SKM-1 (cell line): ENCODE data around the gene CARD9.
A peak's percentile ranks its signal among the peaks of the same experiment; 100 is the strongest.
"Not testable (repeated sequence)": the region's sequence is repeated elsewhere in the genome, so short reads cannot be mapped to it uniquely, and the experiment has no call there.

Experiments used
- DNase-seq: peaks from one replicate; lab custom pipeline; 2025; ENCODE audit not compliant: unreplicated experiment; lab: John Stamatoyannopoulos, UW

The CARD9 gene, protein sequence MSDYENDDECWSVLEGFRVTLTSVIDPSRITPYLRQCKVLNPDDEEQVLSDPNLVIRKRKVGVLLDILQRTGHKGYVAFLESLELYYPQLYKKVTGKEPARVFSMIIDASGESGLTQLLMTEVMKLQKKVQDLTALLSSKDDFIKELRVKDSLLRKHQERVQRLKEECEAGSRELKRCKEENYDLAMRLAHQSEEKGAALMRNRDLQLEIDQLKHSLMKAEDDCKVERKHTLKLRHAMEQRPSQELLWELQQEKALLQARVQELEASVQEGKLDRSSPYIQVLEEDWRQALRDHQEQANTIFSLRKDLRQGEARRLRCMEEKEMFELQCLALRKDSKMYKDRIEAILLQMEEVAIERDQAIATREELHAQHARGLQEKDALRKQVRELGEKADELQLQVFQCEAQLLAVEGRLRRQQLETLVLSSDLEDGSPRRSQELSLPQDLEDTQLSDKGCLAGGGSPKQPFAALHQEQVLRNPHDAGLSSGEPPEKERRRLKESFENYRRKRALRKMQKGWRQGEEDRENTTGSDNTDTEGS

GRCh38 chr9:136373300-136374182, at the start of gene CARD9:
Gene CARD9, minus strand, starts transcription at chr9:136373669. Its CDS starts 1,591 bp downstream, at chr9:136372078.
- DNase-seq, result peak; percentile 65

DNA sequence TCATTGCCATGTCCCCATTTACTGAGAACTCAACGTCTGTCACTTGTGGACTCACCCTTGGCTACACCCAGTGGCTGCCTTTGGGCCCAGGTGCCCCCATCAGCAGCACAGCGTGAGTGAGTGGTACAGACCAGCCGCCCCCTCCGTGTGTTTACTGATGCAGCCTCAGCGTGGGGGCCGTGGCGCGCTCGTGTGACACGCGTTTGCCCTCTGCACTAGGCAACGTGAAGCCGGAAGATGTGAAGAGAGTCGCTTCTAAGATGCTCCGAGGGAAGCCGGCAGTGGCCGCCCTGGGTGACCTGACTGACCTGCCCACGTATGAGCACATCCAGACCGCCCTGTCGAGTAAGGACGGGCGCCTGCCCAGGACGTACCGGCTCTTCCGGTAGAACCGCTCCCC, 49.4 kb upstream of the CARD9 start:
- DNase-seq, result no peak

- DNase-seq, result no peak
These were observed 48.3 kb upstream of the CARD9 start for GRCh38 chr9:136421791-136422190.

DNA sequence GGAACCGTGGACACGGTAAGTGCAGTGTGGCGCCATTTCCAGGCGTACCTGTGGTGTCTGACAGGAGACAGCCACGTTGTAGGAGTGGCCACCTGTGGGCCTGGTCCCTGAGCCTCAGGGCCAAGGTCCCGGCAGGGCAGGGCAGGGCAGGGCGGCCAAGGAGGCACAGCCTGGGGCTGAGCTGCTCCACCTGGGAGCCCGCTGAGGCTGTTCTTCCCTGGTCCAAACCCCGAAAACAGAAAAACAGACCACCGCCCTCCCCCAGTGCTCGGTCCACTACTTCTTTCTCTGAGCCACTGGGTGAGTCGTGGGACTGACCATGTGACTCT, 45.6 kb upstream of the CARD9 start:
- no peak for DNase-seq

- no peak for DNase-seq
These were observed 45.0 kb upstream of the CARD9 start for GRCh38 chr9:136418182-136419091.

DNA sequence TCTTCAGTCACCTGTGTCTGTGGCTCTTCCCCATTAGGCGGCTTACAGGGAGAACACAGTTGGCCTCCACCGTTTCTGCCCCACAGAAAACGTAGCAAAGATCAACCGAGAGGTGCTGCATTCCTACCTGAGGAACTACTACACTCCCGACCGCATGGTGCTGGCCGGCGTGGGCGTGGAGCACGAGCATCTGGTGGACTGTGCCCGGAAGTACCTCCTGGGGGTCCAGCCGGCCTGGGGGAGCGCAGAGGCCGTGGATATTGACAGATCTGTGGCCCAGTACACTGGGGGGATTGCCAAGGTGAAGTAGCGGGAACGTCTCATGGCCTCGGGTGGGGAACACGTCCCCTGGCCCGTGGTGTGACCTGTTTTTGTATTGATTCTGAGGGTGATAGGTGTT, 43.4 kb upstream of the CARD9 start:
- no peak for DNase-seq

- no peak for DNase-seq
These were observed 43.0 kb upstream of the CARD9 start for GRCh38 chr9:136416427-136416826.

- no peak for DNase-seq
These were observed 39.5 kb upstream of the CARD9 start for GRCh38 chr9:136412962-136413361.

DNA sequence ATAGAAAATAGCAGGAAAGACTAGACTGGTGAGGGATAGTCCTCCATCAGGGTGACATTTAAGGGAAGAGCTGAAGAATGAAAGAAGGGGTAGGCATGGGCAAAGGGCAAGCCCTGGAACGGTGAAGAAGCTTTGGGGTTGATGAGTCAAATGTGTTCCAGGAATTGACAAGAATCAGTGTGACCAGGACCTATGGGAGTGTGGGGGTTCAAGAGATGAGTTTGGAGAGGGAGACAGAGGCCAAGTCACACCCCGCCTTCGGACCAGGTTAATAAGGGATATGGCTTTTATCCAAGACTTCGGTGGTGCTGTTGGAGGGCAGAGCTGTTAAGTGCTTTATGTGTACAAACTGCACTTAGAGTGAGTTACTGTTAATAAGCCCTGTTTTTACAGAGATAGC, 37.9 kb upstream of the CARD9 start:
- no peak for DNase-seq

DNA sequence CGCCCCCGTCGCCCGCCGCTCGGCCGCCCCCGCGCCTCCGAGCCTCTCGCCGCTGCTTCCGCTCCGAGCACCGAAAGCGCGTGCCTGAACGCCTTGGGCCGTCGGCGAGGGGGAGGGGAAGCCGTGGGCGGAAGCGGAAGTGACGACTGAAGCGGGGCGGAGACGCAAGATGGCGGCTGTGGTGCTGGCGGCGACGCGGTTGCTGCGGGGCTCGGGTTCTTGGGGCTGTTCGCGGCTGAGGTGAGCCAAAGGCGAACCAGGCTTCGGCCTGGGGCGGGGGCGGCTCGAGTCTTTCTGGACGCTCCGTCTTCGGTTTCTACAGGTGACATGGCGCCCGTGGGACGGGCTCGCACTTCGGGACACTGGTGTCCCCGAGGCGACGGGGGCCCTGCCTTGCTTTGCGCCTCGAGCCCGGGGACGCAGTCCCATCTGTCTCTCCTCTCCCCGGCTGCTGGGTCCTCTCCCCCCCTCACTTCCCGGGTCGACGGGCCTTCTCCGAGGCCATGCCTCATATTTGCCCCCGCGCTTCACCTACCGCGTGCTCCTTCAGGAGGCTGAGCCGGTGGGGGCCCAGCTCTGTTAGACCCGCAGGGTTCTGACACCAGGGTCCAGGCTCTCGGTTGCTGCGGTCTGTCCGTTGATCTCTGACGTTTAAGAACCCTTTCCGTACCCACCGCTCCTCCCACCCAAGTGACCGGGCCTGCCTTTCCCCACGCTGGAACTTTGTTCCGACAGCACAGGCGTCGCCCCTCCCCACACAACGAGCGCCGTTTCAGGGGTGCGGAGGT, 37.2 kb upstream of the CARD9 start, which contains the start of the genes ENTR1 and PMPCA:
Gene ENTR1, minus strand, starts transcription at position 115 of the 788 bp plus-strand sequence. CDS start 217 bp downstream, outside the sequence.
Gene PMPCA, plus strand, starts transcription at position 159 of the 788 bp plus-strand sequence. Its CDS starts 11 bp downstream, at position 170.
- DNase-seq, result peak; percentile 79

GRCh38 chr9:136409557-136410455, 36.3 kb upstream of the CARD9 start:
- DNase-seq, result no peak

DNA sequence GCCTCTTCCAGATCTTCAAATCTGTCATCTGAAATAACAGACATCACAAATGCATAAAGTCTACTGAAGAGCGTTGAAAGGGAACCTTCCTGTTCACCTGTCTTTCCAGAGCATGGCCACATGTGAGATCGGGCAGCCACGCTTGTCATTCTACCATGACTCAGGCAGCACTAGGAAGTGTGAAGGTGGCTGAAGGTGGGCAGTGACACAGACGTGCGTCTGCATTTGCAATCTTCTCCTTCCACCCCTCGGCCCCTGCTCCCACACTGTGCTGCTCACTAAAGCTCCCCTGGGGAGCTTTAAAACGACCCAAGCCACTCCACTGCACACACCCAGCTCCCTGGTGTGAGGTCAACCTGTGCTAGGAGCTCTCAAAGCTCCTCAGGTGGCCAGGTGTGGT, 34.4 kb upstream of the CARD9 start:
- no peak for DNase-seq

DNA sequence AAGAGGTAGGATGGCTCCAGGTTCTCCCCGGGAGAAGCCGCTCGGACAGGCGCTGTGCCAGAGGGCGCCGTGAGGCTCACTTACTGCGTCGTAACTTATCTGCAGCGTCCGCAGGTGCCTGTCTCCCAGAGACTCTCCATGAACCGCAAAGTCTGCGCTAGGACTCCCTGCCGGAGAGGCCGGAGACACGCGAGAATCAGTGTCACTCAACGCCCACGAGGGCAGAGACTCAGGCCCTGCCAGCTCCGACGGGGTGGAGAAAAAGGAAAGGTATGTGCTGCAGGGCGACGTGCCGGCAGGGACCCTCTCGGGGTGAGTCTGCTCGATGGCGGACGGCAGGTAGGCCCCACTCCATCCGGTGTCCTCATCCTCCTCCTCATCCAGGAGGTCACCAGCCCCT, 33.6 kb upstream of the CARD9 start:
- not testable (repeated sequence) for DNase-seq

DNA sequence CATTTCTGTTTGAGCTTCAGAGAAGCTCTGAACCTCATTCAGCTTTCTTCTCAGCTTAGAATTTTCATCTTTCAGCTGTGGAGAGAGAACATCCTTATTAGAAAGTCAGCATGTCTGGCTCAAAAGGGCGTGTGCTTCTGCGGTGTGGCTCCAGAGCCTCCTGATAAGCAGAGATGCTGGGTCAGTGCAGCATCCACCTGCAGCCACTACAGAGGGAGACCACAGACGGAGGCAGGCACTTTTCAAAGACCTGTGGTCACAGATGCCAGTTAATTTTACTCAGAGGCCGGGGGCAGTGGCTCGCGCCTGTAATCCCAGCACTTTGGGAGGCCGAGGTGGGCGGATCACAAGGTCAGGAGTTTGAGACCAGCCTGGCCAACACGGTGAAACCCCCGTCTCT, 32.4 kb upstream of the CARD9 start:
- not testable (repeated sequence) for DNase-seq

- no peak for DNase-seq
These were observed 32.0 kb upstream of the CARD9 start for GRCh38 chr9:136405481-136405880.

- no peak for DNase-seq
These were observed 31.3 kb upstream of the CARD9 start for GRCh38 chr9:136404801-136405136.

GRCh38 chr9:136403915-136404800, 30.7 kb upstream of the CARD9 start:
- no peak for DNase-seq

DNA sequence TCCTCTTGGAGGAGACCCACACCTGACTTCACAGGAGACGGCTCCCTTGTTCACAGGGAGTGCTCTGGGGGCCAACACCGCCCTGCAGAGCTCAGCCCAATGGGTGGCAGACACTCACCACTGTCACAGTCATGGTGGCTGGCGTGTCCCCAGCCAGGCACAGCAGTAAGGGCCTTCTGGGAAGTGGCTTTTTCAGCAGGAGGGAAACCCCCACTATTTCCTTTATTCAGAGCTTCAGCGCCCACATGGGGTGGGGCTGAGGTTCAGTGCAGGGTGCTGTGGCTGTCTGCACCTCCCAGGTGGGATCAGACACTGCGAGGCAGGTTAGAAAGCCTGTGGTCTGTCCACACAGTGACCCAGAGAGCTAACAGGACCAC, 30.1 kb upstream of the CARD9 start:
- DNase-seq, result no peak
